CD4-positive, alpha-beta T cell treated with Interleukin-4 for 1 hour (primary cell): ENCODE measurements around the gene OTOF.

Experiments used
- DNase-seq, 2 donors: peaks; one replicate each; pipeline ENCODE4 v3.0.0-alpha.2; 2020 to 2022

OTOF gene

DNA sequence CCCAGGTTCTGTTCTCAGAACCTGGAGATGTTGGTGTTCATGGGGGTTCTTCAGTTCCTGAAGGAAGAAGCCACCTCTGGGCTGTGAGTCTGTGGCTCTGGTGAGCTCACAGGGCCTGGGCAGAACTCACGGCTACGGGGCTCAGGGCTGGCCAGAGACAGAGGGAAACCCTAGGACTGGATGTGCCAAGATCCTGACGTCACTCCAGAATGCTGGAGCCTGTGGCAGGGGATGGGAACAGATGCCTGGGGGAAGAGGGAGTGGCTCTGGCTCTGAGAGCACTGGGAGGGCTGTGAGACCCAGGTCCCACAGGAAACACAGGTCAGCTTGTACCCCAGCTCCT, at the start of gene OTOF:
Gene OTOF, minus strand, starts transcription at position 214 of the 343 bp plus-strand sequence.
- DNase-seq = no peak

DNA sequence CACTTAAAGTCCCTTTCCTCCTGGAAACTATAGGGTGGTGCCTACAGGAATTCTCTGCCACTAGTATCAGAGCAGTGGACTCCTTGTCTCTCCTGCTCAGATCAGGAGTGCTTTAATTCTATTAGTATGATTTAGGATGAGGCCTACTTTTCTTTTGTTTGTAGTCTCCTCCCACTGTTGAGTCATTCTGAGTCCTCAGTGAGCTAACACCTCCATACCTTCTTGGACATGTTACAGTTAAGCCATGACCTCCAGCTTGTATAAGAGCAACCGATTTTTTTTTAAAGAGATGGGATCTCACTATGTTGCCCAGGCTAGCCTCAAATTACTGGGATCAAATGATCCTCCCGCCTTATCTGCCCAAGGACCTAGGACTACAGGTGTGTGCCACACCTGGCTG, 48.7 kb upstream of the OTOF start:
- DNase-seq = no peak

DNA sequence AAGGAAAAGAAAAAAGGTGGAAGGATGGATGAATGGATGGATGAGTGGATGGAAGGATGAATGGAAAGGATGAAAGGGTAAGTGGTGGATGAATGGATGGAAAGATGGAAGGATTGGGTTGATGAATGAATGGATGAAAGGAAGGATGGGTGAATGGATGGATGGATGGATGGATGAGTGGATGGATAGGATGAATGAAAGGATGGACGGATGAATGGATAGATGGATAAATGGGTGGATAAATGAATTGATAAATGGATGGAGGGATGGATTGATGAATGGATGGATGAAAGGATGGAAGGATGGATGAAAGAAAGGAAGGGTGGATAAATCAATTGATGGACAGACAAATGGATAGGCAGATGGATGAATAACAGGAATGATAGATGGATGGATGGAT, 48.2 kb upstream of the OTOF start:
- DNase-seq = no peak

- DNase-seq = no peak
Observed at GRCh38 chr2:26523750-26524149, 45.8 kb upstream of the OTOF start.

DNA sequence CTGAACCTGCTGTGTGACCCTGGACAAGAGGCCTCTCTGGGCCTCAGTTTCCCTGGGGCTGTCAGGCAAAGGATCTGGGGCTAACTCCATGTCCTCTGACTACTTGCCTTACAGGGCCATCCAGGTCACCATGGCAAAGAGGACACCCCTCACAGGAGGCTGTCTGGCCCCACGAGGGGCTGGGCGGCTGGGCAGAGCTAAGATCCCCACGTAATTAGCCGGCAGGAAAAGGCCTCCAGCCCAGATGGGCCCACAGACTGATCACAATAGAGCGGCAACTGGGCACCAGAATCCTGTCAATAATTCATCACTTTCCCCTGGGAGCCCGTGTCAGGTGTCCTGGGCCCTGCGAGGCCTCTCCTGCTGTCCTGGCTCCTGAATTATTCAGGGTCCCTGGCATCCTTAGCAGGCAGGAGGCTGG, 44.8 kb upstream of the OTOF start:
- no peak for DNase-seq

DNA sequence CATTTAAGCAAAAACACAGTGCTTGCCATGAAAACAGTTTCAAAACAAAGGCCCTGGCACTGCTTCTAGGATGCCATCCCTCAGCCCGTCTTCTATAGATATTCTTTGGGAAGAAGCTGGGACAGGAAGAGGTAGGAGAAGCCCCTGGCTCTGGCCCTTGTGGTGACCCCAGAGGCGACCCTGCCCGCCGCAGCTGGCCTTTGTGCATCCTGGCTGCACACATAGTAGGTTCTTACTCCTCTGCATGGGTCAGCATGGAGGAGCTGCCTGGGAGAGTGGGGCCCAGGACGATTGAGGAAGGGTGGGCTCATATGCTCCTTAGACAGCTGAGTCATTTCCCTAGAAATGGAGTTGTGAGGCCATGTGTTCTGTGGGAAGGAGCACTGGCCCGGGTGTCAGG, 44.4 kb upstream of the OTOF start:
- no peak for DNase-seq

DNA sequence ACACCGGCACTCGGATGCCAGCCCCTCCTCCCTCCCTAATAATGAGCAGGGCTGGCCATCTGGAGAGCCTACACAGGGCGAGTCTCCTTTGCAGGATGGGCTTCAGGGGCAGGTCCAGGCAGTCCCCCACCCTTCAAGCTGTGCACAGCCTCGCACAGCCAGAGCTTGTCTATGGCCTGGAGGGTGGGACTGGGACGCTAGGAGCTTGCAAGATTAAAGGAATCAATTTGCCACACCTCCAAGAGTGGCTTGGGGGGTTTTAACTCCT, 43.9 kb upstream of the OTOF start:
- DNase-seq = no peak

DNA sequence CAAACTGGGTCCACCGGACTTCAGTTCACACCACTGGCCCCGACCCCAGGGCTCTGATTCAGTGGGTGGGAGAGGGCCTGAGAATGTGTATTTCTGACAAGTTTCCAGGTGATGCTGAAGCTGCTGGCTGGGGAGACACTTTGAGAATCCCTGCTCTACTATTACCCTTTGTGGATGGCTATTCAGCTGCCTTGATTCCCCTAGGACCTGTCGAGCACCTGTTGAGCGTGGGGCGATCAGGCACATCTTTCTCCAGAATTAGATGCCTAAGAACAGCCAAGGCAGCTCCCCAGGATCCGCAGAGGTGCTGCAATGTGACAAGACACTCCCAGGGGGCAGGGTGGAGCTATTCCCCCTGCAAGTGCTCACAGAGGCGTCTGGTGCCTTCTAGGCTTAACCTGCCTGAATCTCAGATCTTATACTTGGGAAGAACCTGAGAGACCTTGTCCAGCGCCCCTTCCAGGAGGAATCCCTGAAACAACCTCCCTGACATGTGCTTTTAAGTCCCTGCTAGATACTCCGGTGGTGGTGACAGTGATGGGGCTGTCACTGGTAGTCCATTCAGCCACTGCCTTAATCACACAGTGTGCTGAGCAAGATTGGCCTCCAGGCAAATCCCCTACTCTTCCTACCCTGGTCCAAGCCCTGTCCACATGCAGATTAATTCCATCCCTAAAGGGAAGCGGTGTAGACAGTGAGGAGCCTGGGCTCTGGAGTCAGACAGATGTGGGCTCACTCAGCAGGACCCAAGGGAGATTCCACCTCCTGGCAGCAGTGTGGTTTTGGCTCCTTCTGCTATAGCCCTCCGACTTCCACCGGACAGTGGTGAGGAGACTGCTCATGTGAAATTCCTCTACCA, 43.4 kb upstream of the OTOF start:
- DNase-seq = no peak

DNA sequence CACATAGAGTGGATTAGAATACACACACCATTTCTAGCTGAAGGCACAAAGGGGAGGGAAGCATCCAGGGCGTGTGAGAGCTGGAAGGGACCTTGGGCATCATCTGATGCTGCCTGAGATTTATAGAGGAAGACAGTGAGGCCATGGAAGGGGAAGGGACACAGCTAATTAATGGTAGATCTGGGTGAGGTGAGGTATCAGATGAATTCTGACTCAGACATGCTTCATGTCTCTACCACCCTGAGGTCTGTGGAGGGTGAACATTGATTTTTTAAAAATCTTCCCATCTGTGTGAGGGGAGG, 42.2 kb upstream of the OTOF start:
- DNase-seq = no peak

- DNase-seq = peak in 1 of 2 donors; percentile 11
Observed at GRCh38 chr2:26519396-26520147, 41.6 kb upstream of the OTOF start.

DNA sequence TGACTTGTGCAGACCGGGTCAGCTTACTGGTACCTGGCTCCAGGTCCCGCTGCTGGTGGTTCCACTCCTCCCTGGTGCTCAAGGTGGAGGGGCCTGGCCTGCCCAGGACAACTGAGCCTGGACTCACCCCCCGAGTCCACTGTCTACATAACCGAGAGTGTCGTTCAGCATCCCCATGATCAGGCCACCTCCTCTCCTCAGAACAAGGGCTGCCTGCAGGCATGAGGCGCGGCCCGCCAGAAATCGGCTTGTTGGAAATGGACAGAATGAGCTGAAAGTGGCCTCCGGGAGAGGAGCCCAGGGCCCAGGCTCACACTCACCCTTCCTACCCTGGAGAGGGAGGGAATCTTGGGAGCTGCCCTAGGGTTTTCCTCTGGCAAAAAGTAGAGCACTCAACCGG, 38.9 kb upstream of the OTOF start:
- no peak for DNase-seq

DNA sequence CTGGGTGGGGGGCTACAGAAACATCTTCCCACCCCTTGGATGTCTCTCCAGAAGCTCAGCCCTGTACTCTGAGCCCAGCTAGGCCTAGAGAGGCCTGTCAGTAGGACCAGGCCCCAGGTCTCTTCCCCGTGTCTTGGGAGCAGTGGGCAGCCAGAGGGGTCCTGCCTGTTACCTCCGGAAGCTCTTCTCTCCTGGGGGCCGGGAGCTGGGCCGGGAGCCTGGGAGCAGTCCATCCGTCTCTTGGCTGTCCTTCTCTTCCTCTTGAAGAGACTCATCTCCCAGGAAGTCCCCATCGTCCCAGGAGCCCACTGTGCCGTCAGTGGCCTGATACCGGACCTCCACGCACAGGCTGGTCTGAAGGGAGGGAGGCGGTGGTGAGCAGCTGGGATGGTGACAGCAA, 38.3 kb upstream of the OTOF start:
- DNase-seq = no peak

- DNase-seq = no peak
Observed at GRCh38 chr2:26515771-26516170, 37.8 kb upstream of the OTOF start.

DNA sequence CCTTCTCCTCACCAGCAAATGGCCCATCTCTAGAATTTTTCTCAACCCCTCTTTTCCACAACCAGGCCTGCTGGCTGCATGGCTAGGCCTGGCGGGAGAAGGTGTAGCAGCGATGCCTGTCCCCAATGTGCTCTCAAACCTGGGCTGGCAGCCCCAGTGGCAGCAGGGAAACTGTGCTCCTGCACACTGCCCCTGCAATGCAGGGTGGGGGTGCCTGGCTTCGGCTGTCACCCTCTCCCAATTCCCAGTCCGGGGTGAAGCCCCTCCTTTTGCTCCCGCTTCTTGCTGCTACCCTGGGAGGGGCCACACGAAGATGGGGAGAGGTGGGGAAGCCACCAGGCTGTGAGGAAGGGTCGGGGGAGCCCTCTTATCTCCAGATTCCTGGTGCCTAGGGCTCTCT, 36.1 kb upstream of the OTOF start:
- DNase-seq = no peak

DNA sequence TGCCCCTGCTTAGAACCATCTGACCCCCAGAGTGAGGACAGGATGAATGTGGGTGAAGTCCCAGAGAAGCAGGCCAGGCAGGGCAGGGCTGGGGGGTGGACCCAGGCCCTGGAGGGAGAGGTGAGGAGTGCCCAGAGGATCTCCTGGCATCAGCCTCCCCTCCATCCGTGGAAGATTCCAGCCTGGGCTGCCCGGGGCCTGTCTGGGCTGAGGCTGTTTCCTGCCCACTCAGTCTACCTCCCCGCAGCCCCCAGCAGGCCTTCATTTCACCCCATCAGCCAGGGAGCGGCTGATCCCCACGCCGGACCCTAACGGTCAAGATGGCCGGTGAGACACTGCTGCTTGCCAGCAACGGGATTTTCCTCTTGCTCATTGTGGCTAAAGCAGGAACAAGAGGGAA, 35.3 kb upstream of the OTOF start:
- DNase-seq = no peak

GRCh38 chr2:26511466-26511865, 33.5 kb upstream of the OTOF start:
- DNase-seq = no peak

DNA sequence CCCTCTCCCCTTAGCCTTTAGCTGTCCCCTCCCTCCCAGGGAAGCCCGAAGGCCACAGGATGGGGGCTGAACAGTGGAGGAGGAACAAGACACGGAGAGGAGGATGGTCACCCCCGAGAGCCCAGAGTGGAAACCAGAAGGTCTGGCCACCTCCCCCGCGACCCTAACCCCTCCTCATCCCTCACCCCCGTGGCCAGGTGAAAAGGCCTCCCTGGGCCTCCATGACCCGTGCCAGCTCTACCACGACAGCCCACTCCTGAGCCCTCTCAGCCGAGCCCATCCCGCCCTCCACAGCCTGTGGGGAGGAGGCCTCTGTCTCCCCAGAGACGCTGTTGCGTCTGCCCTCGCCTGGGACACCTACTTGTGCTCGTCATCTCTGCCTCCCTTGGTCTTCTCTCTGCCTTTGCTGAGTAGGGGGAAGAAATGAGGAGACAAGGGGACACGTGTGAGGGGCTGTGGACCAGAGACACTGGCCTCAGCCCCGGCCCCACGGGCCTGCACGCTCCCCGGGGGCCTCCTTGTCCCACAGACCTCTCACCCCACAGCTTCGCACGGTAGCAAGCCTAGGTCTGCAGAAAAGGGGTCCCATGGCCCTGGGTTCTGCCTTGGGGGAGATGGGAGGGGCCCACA, 32.5 kb upstream of the OTOF start:
- no peak for DNase-seq

- no peak for DNase-seq
Observed at GRCh38 chr2:26509141-26509540, 31.2 kb upstream of the OTOF start.

GRCh38 chr2:26507932-26508331, 30.0 kb upstream of the OTOF start:
- no peak for DNase-seq

DNA sequence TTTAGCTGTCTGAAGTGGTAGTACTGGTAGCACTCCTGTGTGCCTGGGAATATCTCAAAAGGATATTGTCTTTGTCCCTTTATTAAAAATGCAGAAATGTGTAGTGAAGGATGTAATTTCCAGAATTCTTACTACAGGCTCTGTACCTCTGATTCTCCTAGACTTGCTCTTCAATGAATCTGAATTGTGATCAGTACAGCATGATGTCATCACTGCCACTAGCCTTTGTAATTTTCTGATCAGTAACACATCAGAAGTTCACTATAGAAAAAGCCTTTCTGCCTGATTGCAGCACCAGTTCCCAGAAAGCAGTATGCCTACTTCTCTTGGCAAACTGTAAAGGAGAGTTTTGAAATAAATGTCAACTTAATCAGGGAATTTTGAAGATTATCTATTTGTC, 29.2 kb upstream of the OTOF start:
- DNase-seq = no peak

DNA sequence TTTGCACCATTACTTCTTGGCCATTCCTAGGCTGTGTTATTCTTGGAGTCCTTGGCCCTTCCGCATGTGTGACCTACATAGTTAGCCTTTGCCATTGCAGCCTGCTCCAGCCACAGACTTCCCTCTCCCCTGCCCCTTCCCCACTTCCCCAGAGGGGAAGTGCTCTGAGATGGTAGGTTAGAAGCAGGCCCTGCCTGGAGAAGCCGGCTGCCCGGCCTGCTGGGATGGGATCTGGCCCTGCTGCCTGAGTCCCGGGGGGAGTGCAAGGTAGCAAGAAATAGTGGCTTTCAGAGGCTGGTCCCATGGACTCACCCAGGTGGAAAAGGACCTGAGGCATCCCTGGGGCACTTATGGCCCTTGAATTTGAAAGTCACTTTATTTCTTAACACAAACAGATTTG, 28.4 kb upstream of the OTOF start:
- DNase-seq = no peak

GRCh38 chr2:26504002-26504401, 26.1 kb upstream of the OTOF start:
- no peak for DNase-seq

DNA sequence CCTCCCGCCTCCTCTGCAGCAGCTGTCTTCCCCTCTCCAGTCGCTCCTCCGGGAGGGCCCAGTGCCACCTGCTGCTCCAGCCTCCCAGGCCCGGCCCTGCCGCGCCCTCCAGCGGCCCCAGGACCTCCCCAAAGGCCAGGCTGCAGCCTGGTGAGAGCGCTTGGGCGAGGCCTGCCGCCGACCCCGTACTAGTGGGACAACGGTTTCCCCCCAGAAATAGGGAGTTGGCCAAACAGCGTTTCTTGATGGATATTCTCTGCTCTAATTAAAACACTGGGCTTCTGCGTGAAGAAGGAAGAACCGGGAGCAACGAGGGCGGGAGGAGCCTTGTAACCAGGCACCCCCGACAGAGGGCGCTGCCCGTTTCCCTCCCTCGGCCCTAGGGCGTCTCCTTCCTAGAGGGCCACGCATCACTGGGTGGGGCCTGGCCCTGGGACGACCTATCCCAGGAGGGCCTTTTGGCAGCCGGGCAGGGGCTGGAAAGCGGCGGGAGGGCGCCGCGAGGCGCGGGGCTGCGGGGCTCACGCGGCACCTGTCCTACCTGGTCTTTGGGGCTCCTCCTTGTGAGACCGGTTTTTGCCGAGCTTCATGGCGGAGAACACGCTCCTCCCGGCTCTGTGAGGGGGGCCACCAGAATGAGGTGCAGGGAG, 25.4 kb upstream of the OTOF start:
- peak; percentile 72 to 75 for DNase-seq

GRCh38 chr2:26500406-26500805, 22.5 kb upstream of the OTOF start:
- DNase-seq = no peak
